Measurements from ENCODE around the gene ATP1A1. TPM values are rescaled to one million over a fixed set of nuclear protein-coding genes. Genes with fewer than 3 reads are reported as not detected.
A peak's percentile ranks its signal among the peaks of the same experiment; 100 is the strongest.

ATP1A1 gene
- total and polyA plus RNA-seq, 4 donors = 70.6 to 223 (median 199) TPM

GRCh38 chr1:116365857-116366256 is 7.2 kb upstream of the ATP1A1 start:
- Histone ChIP-seq H3K27ac (ENCODE audit: low read depth, low read length) (no peak overlapping the region), H3K9me3 (ENCODE audit: control insufficient read depth, insufficient read depth, low read length) (no peaks in the 10 kb centered on the region), H3K27me3 (ENCODE audit: control insufficient read depth, insufficient read depth, low read length) (no peaks in the 10 kb centered on the region), H3K4me1 (ENCODE audit: control insufficient read depth, insufficient read depth, low read length) (peaks cover 4% of the 10 kb centered on the region), H3K4me3 (ENCODE audit: low read depth, low read length) (no peak overlapping the region), H3K36me3 (ENCODE audit: control insufficient read depth, insufficient read depth, low read length) (no peaks in the 10 kb centered on the region)
- DNase-seq (ENCODE audit: low read depth in 4 of 6, low spot score in 6 of 6) = peak in 1 of 6 donors; percentile 17
- 56% methylated on average over 4 of the region's 5 CpGs for WGBS (ENCODE audit: insufficient coverage)

GRCh38 chr1:116367256-116367945 is 5.6 kb upstream of the ATP1A1 start:
- H3K27me3 ChIP-seq (ENCODE audit: control insufficient read depth, insufficient read depth, low read length) = no peaks in the 10 kb centered on the region
- H3K4me3 ChIP-seq (ENCODE audit: low read depth, low read length) = no peak overlapping the region
- no peak for DNase-seq (ENCODE audit: low read depth in 4 of 6, low spot score in 6 of 6)
- 98% methylated on average over 3 of the region's 3 CpGs for WGBS (ENCODE audit: insufficient coverage)
- no peak overlapping the region for H3K27ac ChIP-seq (ENCODE audit: low read depth, low read length)
- H3K4me1 ChIP-seq (ENCODE audit: control insufficient read depth, insufficient read depth, low read length) = peaks cover 8% of the 10 kb centered on the region
- H3K36me3 ChIP-seq (ENCODE audit: control insufficient read depth, insufficient read depth, low read length) = no peaks in the 10 kb centered on the region
- no peaks in the 10 kb centered on the region for H3K9me3 ChIP-seq (ENCODE audit: control insufficient read depth, insufficient read depth, low read length)

GRCh38 chr1:116368241-116368640 is 4.8 kb upstream of the ATP1A1 start:
- Histone ChIP-seq H3K9me3 (ENCODE audit: control insufficient read depth, insufficient read depth, low read length) (no peaks in the 10 kb centered on the region), H3K4me1 (ENCODE audit: control insufficient read depth, insufficient read depth, low read length) (peaks cover 12% of the 10 kb centered on the region), H3K36me3 (ENCODE audit: control insufficient read depth, insufficient read depth, low read length) (no peaks in the 10 kb centered on the region), H3K27me3 (ENCODE audit: control insufficient read depth, insufficient read depth, low read length) (no peaks in the 10 kb centered on the region), H3K4me3 (ENCODE audit: low read depth, low read length) (no peak overlapping the region), H3K27ac (ENCODE audit: low read depth, low read length) (no peak overlapping the region)
- WGBS (ENCODE audit: insufficient coverage) = no CpG with 5 or more reads among the region's 2 CpGs
- no peak for DNase-seq (ENCODE audit: low read depth in 4 of 6, low spot score in 6 of 6)

- 60% methylated on average over 1 of the region's 2 CpGs for WGBS (ENCODE audit: insufficient coverage)
- Histone ChIP-seq H3K27me3 (ENCODE audit: control insufficient read depth, insufficient read depth, low read length) (no peaks in the 10 kb centered on the region), H3K27ac (ENCODE audit: low read depth, low read length) (no peak overlapping the region), H3K4me3 (ENCODE audit: low read depth, low read length) (no peak overlapping the region), H3K9me3 (ENCODE audit: control insufficient read depth, insufficient read depth, low read length) (no peaks in the 10 kb centered on the region), H3K36me3 (ENCODE audit: control insufficient read depth, insufficient read depth, low read length) (no peaks in the 10 kb centered on the region), H3K4me1 (ENCODE audit: control insufficient read depth, insufficient read depth, low read length) (peaks cover 25% of the 10 kb centered on the region)
- no peak for DNase-seq (ENCODE audit: low read depth in 4 of 6, low spot score in 6 of 6)
Observed at GRCh38 chr1:116370181-116370580, 2.9 kb upstream of the ATP1A1 start.

GRCh38 chr1:116371752-116372151 is 1.3 kb upstream of the ATP1A1 start:
- DNase-seq (ENCODE audit: low read depth in 4 of 6, low spot score in 6 of 6) = no peak
- peaks cover 25% of the 10 kb centered on the region for H3K4me1 ChIP-seq (ENCODE audit: control insufficient read depth, insufficient read depth, low read length)
- no peak overlapping the region for H3K4me3 ChIP-seq (ENCODE audit: low read depth, low read length)
- H3K36me3 ChIP-seq (ENCODE audit: control insufficient read depth, insufficient read depth, low read length) = no peaks in the 10 kb centered on the region
- no peak overlapping the region for H3K27ac ChIP-seq (ENCODE audit: low read depth, low read length)
- no peaks in the 10 kb centered on the region for H3K9me3 ChIP-seq (ENCODE audit: control insufficient read depth, insufficient read depth, low read length)
- no CpG with 5 or more reads among the region's 1 CpG for WGBS (ENCODE audit: insufficient coverage)
- no peaks in the 10 kb centered on the region for H3K27me3 ChIP-seq (ENCODE audit: control insufficient read depth, insufficient read depth, low read length)

- Histone ChIP-seq H3K9me3 (ENCODE audit: control insufficient read depth, insufficient read depth, low read length) (no peaks in the 10 kb centered on the region), H3K27ac (ENCODE audit: low read depth, low read length) (peak overlapping the region; percentile 82), H3K27me3 (ENCODE audit: control insufficient read depth, insufficient read depth, low read length) (no peaks in the 10 kb centered on the region), H3K4me3 (ENCODE audit: low read depth, low read length) (peak overlapping the region; percentile 86), H3K36me3 (ENCODE audit: control insufficient read depth, insufficient read depth, low read length) (no peaks in the 10 kb centered on the region), H3K4me1 (ENCODE audit: control insufficient read depth, insufficient read depth, low read length) (peaks cover 25% of the 10 kb centered on the region)
- peak in 1 of 6 donors; percentile 11 for DNase-seq (ENCODE audit: low read depth in 4 of 6, low spot score in 6 of 6)
- WGBS (ENCODE audit: insufficient coverage) = 7% methylated on average over 6 of the region's 11 CpGs
Observed at GRCh38 chr1:116372191-116372590, 853 bp upstream of the ATP1A1 start.

- Histone ChIP-seq H3K9me3 (ENCODE audit: control insufficient read depth, insufficient read depth, low read length) (no peaks in the 10 kb centered on the region), H3K36me3 (ENCODE audit: control insufficient read depth, insufficient read depth, low read length) (no peaks in the 10 kb centered on the region), H3K27ac (ENCODE audit: low read depth, low read length) (peak overlapping the region; percentile 76), H3K27me3 (ENCODE audit: control insufficient read depth, insufficient read depth, low read length) (no peaks in the 10 kb centered on the region), H3K4me3 (ENCODE audit: low read depth, low read length) (peak overlapping the region; percentile 86), H3K4me1 (ENCODE audit: control insufficient read depth, insufficient read depth, low read length) (peaks cover 25% of the 10 kb centered on the region)
- under 1% methylated on average over 75 of the region's 84 CpGs for WGBS (ENCODE audit: insufficient coverage)
- DNase-seq (ENCODE audit: low read depth in 4 of 6, low spot score in 6 of 6) = peak in 2 of 6 donors; percentile 80 to 82
Observed at GRCh38 chr1:116373431-116374352, 648 bp downstream of the ATP1A1 start.

- H3K27ac ChIP-seq (ENCODE audit: low read depth, low read length) = peak overlapping the region; percentile 73
- no peaks in the 10 kb centered on the region for H3K27me3 ChIP-seq (ENCODE audit: control insufficient read depth, insufficient read depth, low read length)
- H3K36me3 ChIP-seq (ENCODE audit: control insufficient read depth, insufficient read depth, low read length) = no peaks in the 10 kb centered on the region
- peak in 1 of 6 donors; percentile 62 for DNase-seq (ENCODE audit: low read depth in 4 of 6, low spot score in 6 of 6)
- H3K4me1 ChIP-seq (ENCODE audit: control insufficient read depth, insufficient read depth, low read length) = peaks cover 28% of the 10 kb centered on the region
- no peaks in the 10 kb centered on the region for H3K9me3 ChIP-seq (ENCODE audit: control insufficient read depth, insufficient read depth, low read length)
- 10% methylated on average over 23 of the region's 26 CpGs for WGBS (ENCODE audit: insufficient coverage)
- H3K4me3 ChIP-seq (ENCODE audit: low read depth, low read length) = peak overlapping the region; percentile 86
Observed at GRCh38 chr1:116374353-116375147, 1.5 kb downstream of the ATP1A1 start.

- DNase-seq (ENCODE audit: low read depth in 4 of 6, low spot score in 6 of 6) = peak in 1 of 6 donors; percentile 10
- no peaks in the 10 kb centered on the region for H3K27me3 ChIP-seq (ENCODE audit: control insufficient read depth, insufficient read depth, low read length)
- H3K9me3 ChIP-seq (ENCODE audit: control insufficient read depth, insufficient read depth, low read length) = no peaks in the 10 kb centered on the region
- H3K4me3 ChIP-seq (ENCODE audit: low read depth, low read length) = peak overlapping the region; percentile 86
- peaks cover 28% of the 10 kb centered on the region for H3K4me1 ChIP-seq (ENCODE audit: control insufficient read depth, insufficient read depth, low read length)
- no peaks in the 10 kb centered on the region for H3K36me3 ChIP-seq (ENCODE audit: control insufficient read depth, insufficient read depth, low read length)
- H3K27ac ChIP-seq (ENCODE audit: low read depth, low read length) = no peak overlapping the region
- 60% methylated on average over 3 of the region's 8 CpGs for WGBS (ENCODE audit: insufficient coverage)
Observed at GRCh38 chr1:116375148-116375886, 2.3 kb downstream of the ATP1A1 start.
